K562 (cell line): ENCODE data around the gene FYTTD1. TPM values are rescaled to one million over a fixed set of nuclear protein-coding genes. Genes with fewer than 3 reads are reported as not detected.

ENCODE experiments used
- ADNP ChIP-seq: fragments of 200-800 bp; sonication (Bioruptor generic); IDR thresholded peaks from 2 replicates; pipeline ENCODE4 v1.6.1; 2016; ENCODE audit warnings: missing genetic modification characterization, missing compliant biosample characterization
- CAMTA2 ChIP-seq: fragments of 250-450 bp; sonication (Bioruptor Pico); conservative IDR thresholded peaks from 2 replicates; pipeline ENCODE4 v1.5.1; 2022
- GABPB1 ChIP-seq: sonication (generic); formaldehyde crosslinking; IDR thresholded peaks from 2 replicates; pipeline ENCODE4 v1.8.0; 2022; ENCODE audit warnings: mild to moderate bottlenecking, missing genetic modification reagents
- MCM7 ChIP-seq, 2 experiments: fragments of 450-650 bp; IDR thresholded peaks; 2 replicates each; pipeline ENCODE4 v1.6.1; 2016 to 2018
- NCOA1 ChIP-seq: fragments of 450-650 bp; IDR thresholded peaks from 2 replicates; pipeline ENCODE4 v1.6.1; 2016; ENCODE audit warnings: low read depth
- NCOR1 ChIP-seq: fragments of 450-650 bp; IDR thresholded peaks from 2 replicates; pipeline ENCODE4 v1.6.1; 2016; ENCODE audit warnings: mild to moderate bottlenecking, moderate library complexity
- PCBP1 ChIP-seq: fragments of 200-400 bp; formaldehyde crosslinking; IDR thresholded peaks from 2 replicates; pipeline ENCODE4 v1.6.1; 2018; ENCODE audit warnings: mild to moderate bottlenecking, low read depth, low read length; ENCODE audit not compliant: poor library complexity, severe bottlenecking
- RAD21 ChIP-seq, 2 experiments: fragments of 250-450 bp in 1 of 2; fragments of 450-650 bp in 1 of 2; sonication (Bioruptor Pico) in 1 of 2; formaldehyde crosslinking in 1 of 2; IDR thresholded peaks in 1 of 2; conservative IDR thresholded peaks in 1 of 2; 2 replicates each; pipeline versions ENCODE4 v1.4.0 to v1.8.0; 2020 to 2022; ENCODE audit warnings: mild to moderate bottlenecking in 2 of 2, moderate library complexity in 1 of 2
- RBFOX2 ChIP-seq: fragments of 200-400 bp; formaldehyde crosslinking; IDR thresholded peaks from 2 replicates; pipeline ENCODE4 v1.6.1; 2017; ENCODE audit warnings: low read depth, mild to moderate bottlenecking, low read length, moderate library complexity
- TGIF2 ChIP-seq: sonication (generic); formaldehyde crosslinking; IDR thresholded peaks from 2 replicates; pipeline ENCODE4 v1.8.1; 2022; ENCODE audit warnings: mild to moderate bottlenecking, missing genetic modification reagents, moderate library complexity
- ZNF217 ChIP-seq: sonication (generic); formaldehyde crosslinking; IDR thresholded peaks from 2 replicates; pipeline ENCODE4 v1.8.0; 2022; ENCODE audit warnings: mild to moderate bottlenecking, missing genetic modification reagents
- polyA plus RNA-seq, 8 experiments: library from polyadenylated mRNA; depleted of rRNA in 4 of 8; stranded (reverse) in 5 of 8; unstranded in 3 of 8; fragments of >200 nt; fragmentation: Nextera tagmentation in 2 of 8; fragmentation: Illumina TruSeq in 1 of 8; extraction: Ambion mirVana in 2 of 8; extraction: Trizol in 1 of 8; gene quantifications; 2 replicates each; pipeline versions ENCODE4 v1.2.1 to v1.2.3, GENCODE V29; 2011 to 2014; ENCODE audit warnings: inconsistent platforms in 1 of 8, missing spikeins in 1 of 8
- total RNA-seq, 7 experiments: library from RNA; depleted of rRNA in 6 of 7; stranded (reverse); fragments of >200 nt in 6 of 7; fragmentation: Illumina TruSeq in 2 of 7; extraction: Trizol in 2 of 7; gene quantifications; 2 replicates each; pipeline versions ENCODE4 v1.2.1 to v1.2.3, GENCODE V29; 2011 to 2021; ENCODE audit warnings: low replicate concordance in 1 of 7
- TF ChIP-seq, protein P1 (sequence below), 2 experiments: fragments of 450-650 bp in 1 of 2; sonication (generic) in 1 of 2; formaldehyde crosslinking in 1 of 2; IDR thresholded peaks; 2 replicates each; pipeline versions ENCODE4 v1.7.1 to v1.9.0; 2016 to 2022; ENCODE audit warnings: inconsistent platforms in 1 of 2, mild to moderate bottlenecking in 1 of 2, missing genetic modification reagents in 1 of 2
- TF ChIP-seq, protein P2 (sequence below): fragments of 450-650 bp; formaldehyde crosslinking; IDR thresholded peaks from 2 replicates; pipeline ENCODE4 v1.4.0; 2020; ENCODE audit warnings: mild to moderate bottlenecking, mixed read lengths

Gene FYTTD1
- total and polyA plus RNA-seq, 9 of the 15 experiments (the other 6 are each of a cell fraction or from before 2014, with no cell fraction given), result 35.7 to 106 (median 76.3) TPM

- TF ChIP-seq NCOR1, result no peak
- TF ChIP-seq ZNF217 (CRISPR knock-in tag), result no peak
- TF ChIP-seq CAMTA2 (CRISPR knock-in tag), result no peak
- no peak for TF ChIP-seq TGIF2 (CRISPR knock-in tag)
- TF ChIP-seq, protein P1, sequence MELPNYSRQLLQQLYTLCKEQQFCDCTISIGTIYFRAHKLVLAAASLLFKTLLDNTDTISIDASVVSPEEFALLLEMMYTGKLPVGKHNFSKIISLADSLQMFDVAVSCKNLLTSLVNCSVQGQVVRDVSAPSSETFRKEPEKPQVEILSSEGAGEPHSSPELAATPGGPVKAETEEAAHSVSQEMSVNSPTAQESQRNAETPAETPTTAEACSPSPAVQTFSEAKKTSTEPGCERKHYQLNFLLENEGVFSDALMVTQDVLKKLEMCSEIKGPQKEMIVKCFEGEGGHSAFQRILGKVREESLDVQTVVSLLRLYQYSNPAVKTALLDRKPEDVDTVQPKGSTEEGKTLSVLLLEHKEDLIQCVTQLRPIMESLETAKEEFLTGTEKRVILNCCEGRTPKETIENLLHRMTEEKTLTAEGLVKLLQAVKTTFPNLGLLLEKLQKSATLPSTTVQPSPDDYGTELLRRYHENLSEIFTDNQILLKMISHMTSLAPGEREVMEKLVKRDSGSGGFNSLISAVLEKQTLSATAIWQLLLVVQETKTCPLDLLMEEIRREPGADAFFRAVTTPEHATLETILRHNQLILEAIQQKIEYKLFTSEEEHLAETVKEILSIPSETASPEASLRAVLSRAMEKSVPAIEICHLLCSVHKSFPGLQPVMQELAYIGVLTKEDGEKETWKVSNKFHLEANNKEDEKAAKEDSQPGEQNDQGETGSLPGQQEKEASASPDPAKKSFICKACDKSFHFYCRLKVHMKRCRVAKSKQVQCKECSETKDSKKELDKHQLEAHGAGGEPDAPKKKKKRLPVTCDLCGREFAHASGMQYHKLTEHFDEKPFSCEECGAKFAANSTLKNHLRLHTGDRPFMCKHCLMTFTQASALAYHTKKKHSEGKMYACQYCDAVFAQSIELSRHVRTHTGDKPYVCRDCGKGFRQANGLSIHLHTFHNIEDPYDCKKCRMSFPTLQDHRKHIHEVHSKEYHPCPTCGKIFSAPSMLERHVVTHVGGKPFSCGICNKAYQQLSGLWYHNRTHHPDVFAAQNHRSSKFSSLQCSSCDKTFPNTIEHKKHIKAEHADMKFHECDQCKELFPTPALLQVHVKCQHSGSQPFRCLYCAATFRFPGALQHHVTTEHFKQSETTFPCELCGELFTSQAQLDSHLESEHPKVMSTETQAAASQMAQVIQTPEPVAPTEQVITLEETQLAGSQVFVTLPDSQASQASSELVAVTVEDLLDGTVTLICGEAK (IDR thresholded peaks at IDR 0.05), result no peak
- TF ChIP-seq, protein P1 (CRISPR knock-in tag; IDR thresholded peaks at IDR 0.05), result no peak
- no peak for TF ChIP-seq RBFOX2
- TF ChIP-seq GABPB1 (CRISPR knock-in tag), result no peak
- TF ChIP-seq PCBP1, result no peak
- peak in 1 of 2 experiments; percentile 9; a peak in 1 of 4 replicates for TF ChIP-seq RAD21 (CRISPR knock-in tag; conservative IDR thresholded peaks at IDR 0.05 in 1 of 2, IDR thresholded peaks at IDR 0.05 in 1 of 2)
- no peak for TF ChIP-seq ADNP
- no peak for TF ChIP-seq NCOA1
- TF ChIP-seq, protein P2, sequence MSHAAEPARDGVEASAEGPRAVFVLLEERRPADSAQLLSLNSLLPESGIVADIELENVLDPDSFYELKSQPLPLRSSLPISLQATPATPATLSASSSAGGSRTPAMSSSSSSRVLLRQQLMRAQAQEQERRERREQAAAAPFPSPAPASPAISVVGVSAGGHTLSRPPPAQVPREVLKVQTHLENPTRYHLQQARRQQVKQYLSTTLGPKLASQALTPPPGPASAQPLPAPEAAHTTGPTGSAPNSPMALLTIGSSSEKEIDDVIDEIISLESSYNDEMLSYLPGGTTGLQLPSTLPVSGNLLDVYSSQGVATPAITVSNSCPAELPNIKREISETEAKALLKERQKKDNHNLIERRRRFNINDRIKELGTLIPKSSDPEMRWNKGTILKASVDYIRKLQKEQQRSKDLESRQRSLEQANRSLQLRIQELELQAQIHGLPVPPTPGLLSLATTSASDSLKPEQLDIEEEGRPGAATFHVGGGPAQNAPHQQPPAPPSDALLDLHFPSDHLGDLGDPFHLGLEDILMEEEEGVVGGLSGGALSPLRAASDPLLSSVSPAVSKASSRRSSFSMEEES (CRISPR knock-in tag), result no peak
- TF ChIP-seq MCM7 (IDR thresholded peaks at IDR 0.05), result no peak
Measured at GRCh38 chr3:197711973-197712707, 37.5 kb upstream of the FYTTD1 start (continued).
